BLaER1 (cell line): ENCODE results near the gene OBP2B.
A peak's percentile ranks its signal among the peaks of the same experiment; 100 is the strongest.

Experiments
- H3K27ac ChIP-seq: shearing (Covaris generic); formaldehyde crosslinking; 2 replicates; pipeline ENCODE4 v1.8.1; 2022
- H3K27me3 ChIP-seq: shearing (Covaris generic); formaldehyde crosslinking; 2 replicates; pipeline ENCODE4 v1.8.1; 2022
- H3K36me3 ChIP-seq: shearing (Covaris generic); formaldehyde crosslinking; 2 replicates; pipeline ENCODE4 v1.8.1; 2022
- H3K4me1 ChIP-seq: shearing (Covaris generic); formaldehyde crosslinking; 2 replicates; pipeline ENCODE4 v1.8.1; 2022
- H3K4me2 ChIP-seq: shearing (Covaris generic); formaldehyde crosslinking; 2 replicates; pipeline ENCODE4 v1.8.1; 2022
- H3K4me3 ChIP-seq: shearing (Covaris generic); formaldehyde crosslinking; 2 replicates; pipeline ENCODE4 v1.8.1; 2022
- H3K9ac ChIP-seq: shearing (Covaris generic); formaldehyde crosslinking; 2 replicates; pipeline ENCODE4 v1.8.1; 2022
- H3K9me3 ChIP-seq: shearing (Covaris generic); formaldehyde crosslinking; 2 replicates; pipeline ENCODE4 v1.8.1; 2022
- H4K20me1 ChIP-seq: shearing (Covaris generic); formaldehyde crosslinking; 2 replicates; pipeline ENCODE4 v1.8.1; 2022
- Cebpa-rat ChIP-seq: shearing (Covaris generic); IDR thresholded peaks from 2 replicates; pipeline ENCODE4 v1.8.1; 2022

The OBP2B gene

DNA sequence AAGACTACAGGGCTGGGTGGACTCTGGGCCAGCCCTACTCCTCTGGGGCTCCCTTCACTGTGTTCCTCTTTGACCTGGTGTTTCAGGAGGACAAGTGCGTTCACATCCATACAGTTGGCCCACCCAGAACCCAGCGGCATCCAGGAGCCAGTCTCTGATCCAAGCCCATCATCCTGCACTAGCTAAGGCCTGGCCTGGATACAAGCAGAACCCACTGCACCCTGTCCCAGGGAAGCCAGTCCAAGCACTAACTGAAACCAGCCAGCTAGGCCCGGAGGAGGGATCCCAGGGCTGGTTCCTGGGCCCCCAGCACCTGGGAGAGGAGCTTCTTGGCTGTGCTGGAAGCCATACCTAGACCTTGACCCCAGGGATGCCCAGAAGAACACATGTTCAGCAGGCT is 41.3 kb downstream of the OBP2B start:
- no peak overlapping the region for H3K4me3 ChIP-seq
- H3K27me3 ChIP-seq: no peaks in the 10 kb centered on the region
- no peaks in the 10 kb centered on the region for H3K36me3 ChIP-seq
- peaks cover 7% of the 10 kb centered on the region for H4K20me1 ChIP-seq
- peaks cover 87% of the 10 kb centered on the region for H3K4me1 ChIP-seq
- H3K9ac ChIP-seq: 0 out of 2 replicates have a peak overlapping the region, but pooled peaks have one; percentile 16
- peak overlapping the region; percentile 91 for H3K4me2 ChIP-seq
- H3K9me3 ChIP-seq: no peaks in the 10 kb centered on the region
- TF ChIP-seq Cebpa-rat: no peak
- peak overlapping the region; percentile 36 for H3K27ac ChIP-seq

DNA sequence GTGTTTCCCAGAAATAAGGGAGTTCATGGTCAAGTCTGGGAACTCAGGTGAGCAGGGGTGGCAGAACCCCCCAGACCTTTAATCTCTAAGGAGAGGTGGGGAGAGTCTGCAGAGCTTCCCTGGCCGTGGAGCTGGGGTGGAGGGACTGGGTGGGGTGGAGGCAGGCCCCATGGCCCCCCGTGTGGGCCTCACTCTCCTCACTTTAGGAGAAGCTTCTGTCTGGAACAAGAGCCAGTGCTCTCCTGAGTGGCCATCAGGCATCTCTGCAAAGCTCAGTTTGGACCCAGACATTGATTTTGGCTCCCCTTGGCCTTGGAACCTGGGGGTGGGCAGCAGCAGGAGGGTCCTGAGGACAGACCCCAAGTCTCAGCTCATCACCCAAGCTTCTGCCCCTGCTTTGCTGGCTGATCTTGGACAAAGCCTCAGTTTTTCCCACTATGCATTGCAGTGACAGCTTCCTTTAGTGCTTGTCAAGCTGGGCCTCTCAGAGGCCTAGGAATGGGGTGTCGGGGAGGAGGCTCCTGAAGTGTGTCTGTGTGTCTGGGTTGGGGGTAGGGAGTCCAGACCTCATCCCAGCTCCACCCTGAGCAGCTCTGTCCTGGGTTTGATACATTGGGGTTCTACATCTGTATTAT is 41.8 kb downstream of the OBP2B start:
- TF ChIP-seq Cebpa-rat: no peak
- Histone ChIP-seq H3K4me3 (no peak overlapping the region), H3K4me2 (peak overlapping the region; percentile 91), H3K4me1 (peaks cover 89% of the 10 kb centered on the region), H3K27ac (peak overlapping the region; percentile 36), H4K20me1 (peaks cover 13% of the 10 kb centered on the region), H3K27me3 (no peaks in the 10 kb centered on the region), H3K9ac (0 out of 2 replicates have a peak overlapping the region, but pooled peaks have one; percentile 16), H3K36me3 (no peaks in the 10 kb centered on the region), H3K9me3 (no peaks in the 10 kb centered on the region)

DNA sequence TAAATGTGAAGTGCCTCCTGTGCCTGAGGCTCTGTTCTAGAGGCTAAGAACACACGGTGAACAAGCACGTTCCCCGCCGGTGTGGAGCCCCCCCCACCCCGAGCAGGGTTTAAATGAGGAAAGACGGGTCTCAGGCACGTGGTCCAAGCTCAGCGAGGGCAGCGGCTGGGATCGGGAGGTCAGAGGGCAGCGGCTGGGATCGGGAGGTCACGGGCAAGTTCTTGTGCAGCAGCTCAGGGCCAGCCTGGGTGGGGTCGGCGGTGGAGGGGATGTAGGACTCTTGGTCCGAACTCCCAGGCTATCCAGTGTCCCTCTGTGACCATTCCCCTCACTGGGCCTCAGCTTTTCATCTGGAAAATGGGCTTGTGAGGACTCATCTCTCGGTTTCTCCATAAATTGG is 42.7 kb downstream of the OBP2B start:
- no peaks in the 10 kb centered on the region for H3K9me3 ChIP-seq
- H3K4me2 ChIP-seq: peak overlapping the region; percentile 91; the same call in 1 of the 2 replicates
- no peak overlapping the region for H3K9ac ChIP-seq
- no peak overlapping the region for H3K4me3 ChIP-seq
- H3K4me1 ChIP-seq: peaks cover 87% of the 10 kb centered on the region
- TF ChIP-seq Cebpa-rat: no peak
- no peaks in the 10 kb centered on the region; the same call in 1 of the 2 replicates for H3K36me3 ChIP-seq
- no peaks in the 10 kb centered on the region for H3K27me3 ChIP-seq
- H4K20me1 ChIP-seq: peaks cover 20% of the 10 kb centered on the region
- no peak overlapping the region for H3K27ac ChIP-seq

DNA sequence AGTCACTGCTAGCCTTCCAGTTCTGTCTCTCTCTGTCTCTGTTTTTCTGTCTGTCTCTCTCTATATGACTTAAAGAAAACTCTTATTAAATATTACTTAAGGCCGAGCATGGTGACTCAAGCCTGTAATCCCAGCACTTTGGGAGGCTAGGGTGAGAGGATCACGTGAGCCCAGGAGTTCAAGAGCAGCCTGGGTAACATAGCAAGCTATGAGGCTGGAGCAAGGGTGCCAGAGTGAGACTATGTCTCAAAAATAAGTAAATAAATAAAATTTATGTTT is 43.7 kb downstream of the OBP2B start:
- no peak overlapping the region for H3K9ac ChIP-seq
- H3K9me3 ChIP-seq: no peaks in the 10 kb centered on the region
- TF ChIP-seq Cebpa-rat: no peak
- H3K4me1 ChIP-seq: peaks cover 87% of the 10 kb centered on the region
- peak overlapping the region; percentile 98 for H3K4me2 ChIP-seq
- H3K27ac ChIP-seq: no peak overlapping the region
- no peak overlapping the region for H3K4me3 ChIP-seq
- H4K20me1 ChIP-seq: peaks cover 30% of the 10 kb centered on the region
- H3K36me3 ChIP-seq: peaks cover 3% of the 10 kb centered on the region
- H3K27me3 ChIP-seq: no peaks in the 10 kb centered on the region

DNA sequence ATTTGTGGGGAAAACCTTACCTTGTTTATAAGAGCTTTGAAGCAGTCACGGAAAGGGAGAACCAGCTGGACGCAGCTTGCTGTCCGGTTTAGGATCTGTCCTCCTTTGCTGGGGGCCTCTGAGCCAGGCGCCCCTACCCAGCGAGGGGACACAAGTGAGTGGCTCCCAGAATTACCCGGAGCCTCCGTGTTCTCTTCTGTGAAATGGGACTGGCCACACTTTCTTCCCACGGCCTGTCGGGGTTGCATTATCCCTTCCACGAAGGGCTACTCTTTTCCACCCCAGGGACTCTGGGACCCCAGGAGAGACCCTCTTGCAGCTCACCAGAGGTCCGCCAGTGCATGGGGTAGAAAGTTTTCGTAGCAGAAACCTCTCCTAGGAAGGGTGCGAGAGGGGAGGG is 44.9 kb downstream of the OBP2B start:
- Histone ChIP-seq H3K4me1 (peaks cover 76% of the 10 kb centered on the region), H4K20me1 (peaks cover 42% of the 10 kb centered on the region), H3K4me2 (peak overlapping the region; percentile 98), H3K27ac (peak overlapping the region; percentile 93), H3K9me3 (no peaks in the 10 kb centered on the region), H3K4me3 (peak overlapping the region; percentile 82), H3K9ac (peak overlapping the region; percentile 87), H3K36me3 (peaks cover 15% of the 10 kb centered on the region), H3K27me3 (no peaks in the 10 kb centered on the region)
- no peak for TF ChIP-seq Cebpa-rat

DNA sequence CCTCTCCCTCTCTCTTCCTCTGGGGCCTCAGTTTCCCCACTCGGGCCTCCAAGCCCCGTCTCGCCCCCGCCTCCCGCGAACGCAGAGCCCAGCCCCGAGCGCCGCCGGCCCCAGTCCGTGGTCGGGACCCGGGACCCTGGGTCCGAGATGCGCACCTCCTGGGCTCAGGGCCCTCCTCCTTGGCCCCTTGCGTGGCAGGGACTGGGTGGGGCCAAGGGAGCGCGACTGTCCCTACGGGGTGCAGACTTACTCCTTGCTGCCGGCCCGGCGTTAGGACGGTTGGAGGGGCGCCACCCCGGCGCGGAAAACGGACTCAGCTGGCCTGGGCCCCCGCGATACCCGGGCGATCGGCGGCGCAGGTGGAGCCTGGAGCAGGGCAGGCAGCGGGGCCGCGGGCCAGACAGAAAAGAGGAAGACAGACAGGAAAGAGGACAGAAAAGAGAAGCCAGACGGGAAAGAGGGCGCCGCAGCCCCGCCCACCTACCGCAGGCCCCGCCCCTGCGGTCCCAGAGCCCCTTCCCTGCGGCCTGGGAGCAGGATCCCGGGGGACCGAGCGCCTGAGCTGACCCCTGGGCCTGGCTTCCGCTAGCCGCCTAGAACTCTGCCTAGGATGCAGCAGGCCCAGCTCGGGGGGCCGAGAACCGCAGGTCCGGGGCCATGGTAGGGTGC is 45.4 kb downstream of the OBP2B start, which contains the start of gene GBGT1:
Gene GBGT1 (minus strand): TSS at position 411 of the 669 bp plus-strand sequence. CDS start 1,502 bp downstream, outside the sequence.
- H3K4me3 ChIP-seq: peak within 1 kb of the TSS; percentile 82
- TF ChIP-seq Cebpa-rat: no peak
- peak within 1 kb of the TSS; percentile 93 for H3K27ac ChIP-seq
- H3K27me3 ChIP-seq: no peaks in the 10 kb centered on the region
- peak within 1 kb of the TSS; percentile 98 for H3K4me2 ChIP-seq
- H3K36me3 ChIP-seq: peaks cover 21% of the 10 kb centered on the region
- peak within 1 kb of the TSS; percentile 87 for H3K9ac ChIP-seq
- H3K4me1 ChIP-seq: peaks cover 71% of the 10 kb centered on the region
- H4K20me1 ChIP-seq: peaks cover 46% of the 10 kb centered on the region
- no peaks in the 10 kb centered on the region for H3K9me3 ChIP-seq

DNA sequence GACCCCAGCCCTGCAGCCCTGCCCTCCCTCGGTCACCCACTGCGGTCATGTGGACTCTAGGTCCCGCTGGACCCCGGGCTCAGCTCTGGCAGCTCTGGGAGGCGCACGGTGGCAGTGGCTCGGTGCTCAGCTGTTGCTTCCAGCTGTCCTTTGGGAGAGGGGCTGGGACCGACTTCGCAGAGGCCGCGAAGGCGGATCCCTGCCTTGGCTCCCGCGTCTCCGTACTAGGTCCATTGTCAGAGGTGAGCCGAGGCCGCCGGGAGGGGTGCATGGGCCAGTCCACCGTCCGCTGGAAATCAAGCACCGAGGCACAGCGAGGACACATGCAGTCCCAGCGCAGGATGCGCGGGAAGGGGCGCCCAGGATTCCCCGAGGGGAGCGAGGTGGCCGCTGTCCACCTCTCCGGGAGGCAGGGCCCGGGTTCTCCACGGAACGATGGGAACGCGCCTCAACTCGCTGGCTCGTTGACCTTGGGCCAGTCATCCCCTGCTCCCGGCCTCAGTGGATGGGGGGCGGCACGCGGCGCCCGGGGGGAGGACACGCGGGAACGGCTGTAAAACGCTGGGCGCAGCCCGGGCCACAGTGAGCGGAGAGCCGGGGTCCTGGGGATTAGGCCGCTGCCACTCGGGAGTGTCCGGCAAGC is 46.1 kb downstream of the OBP2B start:
- no peaks in the 10 kb centered on the region for H3K27me3 ChIP-seq
- peak overlapping the region; percentile 82 for H3K4me3 ChIP-seq
- TF ChIP-seq Cebpa-rat: no peak
- peaks cover 50% of the 10 kb centered on the region for H4K20me1 ChIP-seq
- H3K4me2 ChIP-seq: peak overlapping the region; percentile 98
- H3K36me3 ChIP-seq: peaks cover 27% of the 10 kb centered on the region
- peaks cover 64% of the 10 kb centered on the region for H3K4me1 ChIP-seq
- peak overlapping the region; percentile 87 for H3K9ac ChIP-seq
- H3K27ac ChIP-seq: peak overlapping the region; percentile 93
- no peaks in the 10 kb centered on the region for H3K9me3 ChIP-seq

DNA sequence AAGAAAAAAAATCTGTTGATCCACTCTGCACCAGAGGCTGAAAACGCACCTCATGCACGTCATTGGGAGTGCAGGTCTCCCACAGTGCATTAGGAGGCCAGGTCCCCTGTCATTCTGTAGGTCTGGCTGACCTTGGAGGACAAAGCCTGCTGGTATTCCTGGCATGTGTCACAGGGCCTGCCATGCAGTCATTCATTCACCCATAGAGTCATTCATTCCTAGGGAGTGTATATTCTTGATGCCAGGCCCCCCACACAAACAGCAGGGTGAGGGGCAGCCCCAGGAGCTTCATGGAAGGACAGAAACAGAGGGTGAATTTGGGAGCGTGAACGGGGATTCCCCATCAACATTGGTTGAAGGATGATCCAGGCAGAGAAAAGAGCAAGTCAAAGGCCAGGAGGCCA is 47.5 kb downstream of the OBP2B start:
- H3K27me3 ChIP-seq: no peaks in the 10 kb centered on the region
- TF ChIP-seq Cebpa-rat: no peak
- H4K20me1 ChIP-seq: peaks cover 63% of the 10 kb centered on the region
- H3K9me3 ChIP-seq: no peaks in the 10 kb centered on the region
- peaks cover 41% of the 10 kb centered on the region for H3K36me3 ChIP-seq
- peaks cover 50% of the 10 kb centered on the region for H3K4me1 ChIP-seq
- peak overlapping the region; percentile 98 for H3K4me2 ChIP-seq
- H3K27ac ChIP-seq: no peak overlapping the region
- no peak overlapping the region; the same call in 1 of the 2 replicates for H3K9ac ChIP-seq
- H3K4me3 ChIP-seq: peak overlapping the region; percentile 25; the same call in 1 of the 2 replicates

DNA sequence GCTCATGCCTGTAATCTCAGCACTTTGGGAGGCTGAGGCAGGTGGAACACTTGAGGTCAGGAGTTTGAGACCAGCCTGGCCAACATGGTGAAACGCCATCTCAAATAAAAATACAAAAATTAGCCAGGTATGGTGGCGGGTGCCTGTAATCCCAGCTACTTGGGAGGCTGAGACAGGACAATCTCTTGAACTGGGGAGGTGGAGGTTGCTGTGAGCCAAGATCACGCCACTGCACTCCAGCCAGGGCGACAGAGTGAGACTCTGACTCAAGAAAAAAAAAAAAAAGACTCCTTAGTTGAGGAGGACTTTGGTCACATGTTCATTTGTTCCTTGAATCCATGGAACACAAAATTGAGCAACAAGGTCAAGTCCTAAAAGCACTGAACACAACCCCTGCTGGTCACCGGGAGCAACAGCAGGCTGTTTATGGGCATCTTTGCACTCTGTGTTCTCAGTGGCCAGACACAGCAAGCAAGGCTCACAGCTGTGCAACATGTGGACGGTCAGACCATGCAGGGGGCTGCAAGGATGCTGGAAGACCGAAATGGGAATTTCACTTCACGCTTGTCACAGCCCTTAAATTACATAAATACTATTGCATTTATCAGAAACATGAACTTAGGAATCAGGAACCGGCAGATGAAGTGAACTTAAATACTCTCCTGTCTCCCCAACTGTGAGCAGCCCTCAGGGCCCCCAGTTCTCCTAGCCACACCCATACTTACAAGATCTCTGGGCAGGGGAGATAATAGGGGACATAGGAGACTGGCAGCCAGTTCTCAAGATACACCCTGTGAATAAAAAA is 48.1 kb downstream of the OBP2B start:
- Histone ChIP-seq H3K27me3 (no peaks in the 10 kb centered on the region), H4K20me1 (peaks cover 69% of the 10 kb centered on the region), H3K9me3 (no peaks in the 10 kb centered on the region), H3K27ac (no peak overlapping the region), H3K4me1 (peaks cover 51% of the 10 kb centered on the region), H3K36me3 (peaks cover 47% of the 10 kb centered on the region), H3K4me3 (0 out of 2 replicates have a peak overlapping the region, but pooled peaks have one; percentile 25), H3K4me2 (peak overlapping the region; percentile 98), H3K9ac (no peak overlapping the region; the same call in 1 of the 2 replicates)
- no peak; the same call in 1 of the 2 replicates for TF ChIP-seq Cebpa-rat
